ENCODE data around the gene GFRA4.

- TF ChIP-seq CTCF (IDR thresholded peaks at IDR 0.05) (no peak), POLR2A (IDR thresholded peaks at IDR 0.05) (no peak)
Observed at GRCh38 chr20:3629893-3630292, 33.3 kb downstream of the GFRA4 start.

Data from adrenal gland (tissue), 5 donors.